Frontal cortex (tissue), 4 donors: ENCODE measurements around the gene ARL13A. TPM values are rescaled to one million over a fixed set of nuclear protein-coding genes. Genes with fewer than 3 reads are reported as not detected.
"Not testable (repeated sequence)": the region's sequence is repeated elsewhere in the genome, so short reads cannot be mapped to it uniquely, and the experiment has no call there.

Experiments used
- DNase-seq, 2 donors: peaks; one replicate each; pipeline ENCODE4 v3.0.0; 2012; ENCODE audit warnings: low spot score in 2 of 2
- FAIRE-seq: peaks from 2 replicates; lab custom pipeline; 2012; peaks lifted over from hg19 to GRCh38; lab: Jason Lieb, UNC
- total RNA-seq: library from RNA; depleted of rRNA; stranded (reverse); fragments of >200 nt; gene quantifications from one replicate; pipeline ENCODE4 v1.2.3, GENCODE V29; 2014
- donor health status: control.
- donor health status: control.
- donor health status: control.

ARL13A gene
- total RNA-seq, 1 donor from 2014 or later, result not detected

DNA sequence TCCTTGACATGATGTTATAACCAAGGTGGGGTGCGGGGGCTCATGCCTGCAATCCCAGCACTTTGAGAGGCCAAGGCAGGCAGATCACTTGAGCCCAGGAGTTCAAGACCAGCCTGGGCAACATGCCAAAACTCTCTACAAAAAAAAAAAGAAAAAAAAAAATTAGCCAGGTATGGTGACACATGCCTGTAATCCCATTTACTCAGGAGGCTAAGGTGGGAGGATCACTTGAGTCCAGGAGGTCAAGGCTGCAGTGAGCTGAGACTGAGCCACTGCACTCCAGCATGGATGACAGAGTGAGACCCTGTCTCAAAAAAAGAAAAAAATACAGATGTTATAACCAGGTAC, 12.0 kb downstream of the ARL13A start:
- not testable (repeated sequence) for FAIRE-seq, DNase-seq

DNA sequence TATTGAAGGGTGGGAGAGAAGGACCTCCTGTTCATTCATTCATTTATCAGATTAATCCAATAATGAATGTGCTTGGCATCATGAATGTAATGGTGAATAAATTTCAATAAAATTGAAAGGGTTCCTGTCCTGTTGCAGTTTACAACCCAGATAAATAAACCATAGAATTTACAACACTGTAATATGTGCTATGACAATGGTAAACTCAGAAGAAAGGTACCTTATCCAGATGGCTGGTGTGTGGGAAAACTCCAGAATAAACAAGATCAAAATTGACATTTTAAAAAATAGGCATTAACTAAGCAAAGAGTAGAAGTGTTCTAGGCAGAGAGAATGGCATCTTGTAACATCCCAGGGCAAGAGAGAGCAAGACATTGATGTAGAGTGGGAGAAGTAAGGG, 15.3 kb downstream of the ARL13A start:
- DNase-seq, result no peak
- FAIRE-seq, result no peak

DNA sequence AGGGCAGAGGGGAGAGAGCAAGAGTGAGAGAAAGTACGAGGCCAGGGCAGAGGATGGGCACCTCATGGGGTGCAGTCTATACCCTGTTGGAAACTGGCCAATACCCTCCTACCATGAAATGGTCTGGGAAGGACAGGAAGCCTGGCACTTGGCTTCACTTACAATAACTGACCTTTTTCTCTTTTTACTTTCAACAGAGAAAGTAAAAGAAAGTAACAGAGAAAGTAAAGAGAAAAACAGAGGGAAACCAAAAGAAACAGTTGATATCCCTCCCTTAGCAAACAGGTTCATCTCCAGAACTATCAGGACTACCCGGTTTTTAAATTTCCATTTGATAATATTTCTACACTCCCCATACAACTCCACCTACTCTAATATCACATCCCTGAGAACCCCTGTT, 20.6 kb downstream of the ARL13A start:
- DNase-seq, result no peak
- no peak for FAIRE-seq

DNA sequence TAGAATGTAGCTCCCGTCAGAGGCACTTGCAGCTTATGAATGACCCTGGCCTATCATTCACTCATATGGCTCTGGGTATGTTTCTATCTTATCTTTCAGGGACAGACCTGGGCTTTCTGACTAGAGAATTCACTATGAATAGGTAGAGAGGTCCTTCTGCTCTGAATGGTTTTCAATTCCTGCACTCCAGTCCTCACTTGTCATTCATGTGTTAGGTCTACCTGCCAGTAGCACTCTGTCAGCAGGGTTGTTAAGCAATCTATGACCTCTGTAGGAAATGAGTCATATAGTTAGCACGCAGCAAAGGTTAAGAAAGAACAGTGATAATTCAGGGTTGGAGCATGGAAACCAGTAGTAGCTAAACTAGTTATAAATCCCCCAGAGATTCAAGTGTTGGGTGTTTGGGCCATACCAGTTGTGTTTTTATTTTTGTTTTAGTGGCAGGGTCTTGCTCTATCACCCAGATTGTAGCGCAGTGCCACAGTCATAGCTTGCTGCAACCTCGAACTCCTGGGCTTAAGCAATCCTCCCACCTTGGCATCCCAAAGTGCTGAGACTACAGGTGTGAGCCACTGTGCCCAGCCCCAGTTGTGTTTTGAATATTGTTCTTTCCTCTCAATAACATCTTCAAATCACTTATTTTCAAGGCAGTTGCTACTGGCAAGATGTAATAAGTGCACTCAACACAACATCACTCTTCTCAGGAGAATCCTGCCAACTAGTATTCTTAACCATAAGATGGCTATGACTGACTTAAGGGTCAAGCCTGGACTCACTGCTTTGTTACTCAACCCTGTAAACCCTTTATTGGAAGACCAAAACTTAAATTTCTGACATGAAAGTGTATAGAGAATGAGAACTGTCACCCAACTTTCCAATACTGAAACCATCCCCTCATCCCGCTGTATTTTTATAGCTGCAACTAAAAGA, 25.1 kb downstream of the ARL13A start:
- DNase-seq (no peak), FAIRE-seq (no peak)

DNA sequence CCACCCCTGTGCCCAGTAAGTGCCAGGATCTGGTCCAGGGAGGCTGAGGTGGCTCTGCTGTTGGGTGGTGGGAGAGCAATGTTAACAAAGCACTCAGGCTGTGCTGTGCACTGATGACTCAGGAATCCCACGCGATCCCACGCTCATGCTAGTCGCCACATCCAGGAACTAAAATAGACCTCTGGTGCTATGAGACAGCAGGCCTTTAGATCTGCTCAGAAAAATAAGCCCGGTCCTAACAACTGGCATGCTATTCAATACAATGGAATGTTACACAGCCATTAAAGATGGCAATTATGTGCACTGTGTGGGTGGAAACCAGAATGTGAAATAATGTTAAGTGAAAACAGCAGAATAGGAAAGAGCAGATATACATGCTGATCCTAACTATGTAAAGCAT, 26.0 kb downstream of the ARL13A start:
- FAIRE-seq (no peak), DNase-seq (peak in 1 of 2 donors; percentile 7)

DNA sequence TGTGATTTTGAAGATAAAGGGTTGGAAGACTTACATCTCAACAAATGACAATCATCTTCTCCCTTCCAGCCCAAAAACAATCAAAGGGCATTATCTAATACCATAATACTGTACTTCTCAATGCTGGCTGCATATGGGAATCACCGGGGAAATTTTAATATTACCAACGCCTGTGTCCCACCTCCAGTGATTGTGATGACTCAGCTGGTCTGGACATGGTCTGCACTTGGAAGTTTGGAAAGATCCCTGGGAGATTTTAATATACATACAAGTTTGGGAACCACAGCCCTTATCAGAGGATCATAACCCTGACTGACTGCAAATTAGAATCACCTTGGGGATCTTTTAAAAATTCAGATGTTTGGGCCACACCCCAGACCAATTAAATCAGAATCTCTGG, 29.9 kb downstream of the ARL13A start:
- DNase-seq, result no peak
- no peak for FAIRE-seq

DNA sequence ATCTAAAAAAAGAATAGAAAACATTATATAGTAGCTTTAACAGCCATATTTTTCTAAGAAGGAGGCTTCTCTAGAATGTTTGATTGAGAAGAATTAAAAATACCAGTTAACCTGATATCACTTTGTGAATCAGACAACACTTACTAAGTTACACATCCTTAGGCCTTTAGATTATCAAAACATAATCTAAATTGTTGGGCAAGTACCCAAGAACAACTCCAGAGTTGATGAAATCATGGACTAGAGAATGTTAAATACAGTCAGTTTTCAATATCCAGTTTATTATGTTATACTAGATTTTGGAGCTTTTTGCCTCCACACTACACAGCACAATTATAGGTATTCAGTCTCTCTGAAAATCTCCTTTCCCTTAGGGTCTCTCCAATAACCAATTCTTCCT, 39.6 kb downstream of the ARL13A start:
- FAIRE-seq (no peak), DNase-seq (no peak)

DNA sequence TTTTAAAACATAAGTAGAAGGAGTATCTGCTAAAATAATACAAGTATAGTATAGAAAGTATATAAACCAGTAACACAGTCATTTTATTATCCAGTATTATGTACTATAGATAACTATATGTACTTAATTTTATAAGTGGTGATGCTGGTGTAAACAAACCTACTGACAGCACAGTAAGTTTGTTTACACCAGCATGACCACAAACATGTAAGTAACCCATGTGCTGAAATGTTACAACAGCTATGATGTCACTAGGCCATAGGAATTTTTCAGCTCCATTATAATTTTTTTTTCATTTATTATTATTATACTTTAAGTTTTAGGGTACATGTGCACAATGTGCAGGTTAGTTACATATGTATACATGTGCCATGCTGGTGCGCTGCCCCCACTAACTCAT, 42.5 kb downstream of the ARL13A start:
- not testable (repeated sequence) for FAIRE-seq

DNA sequence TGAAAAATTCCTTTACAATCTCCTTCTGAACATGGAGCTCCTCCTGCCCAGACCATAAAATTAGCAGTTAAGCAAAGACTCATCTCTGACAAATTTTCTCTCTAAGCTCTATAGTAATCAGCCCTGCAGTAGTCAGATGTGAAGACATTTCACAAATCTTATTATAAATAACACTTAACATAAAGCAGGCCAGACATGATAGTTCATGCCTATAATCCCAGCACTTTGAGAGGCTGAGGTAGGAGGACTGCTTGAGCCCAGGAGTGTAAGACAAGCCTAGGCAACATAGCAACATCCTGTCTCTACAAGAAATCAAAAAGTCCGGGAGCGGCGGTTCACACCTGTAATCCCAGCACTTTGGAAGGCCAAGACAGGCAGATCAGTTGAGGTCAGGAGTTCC, 52.5 kb downstream of the ARL13A start:
- DNase-seq (no peak), FAIRE-seq (no peak)

More for the DNA sequence above, 42.5 kb downstream of the ARL13A start:
- not testable (repeated sequence) for DNase-seq

DNA sequence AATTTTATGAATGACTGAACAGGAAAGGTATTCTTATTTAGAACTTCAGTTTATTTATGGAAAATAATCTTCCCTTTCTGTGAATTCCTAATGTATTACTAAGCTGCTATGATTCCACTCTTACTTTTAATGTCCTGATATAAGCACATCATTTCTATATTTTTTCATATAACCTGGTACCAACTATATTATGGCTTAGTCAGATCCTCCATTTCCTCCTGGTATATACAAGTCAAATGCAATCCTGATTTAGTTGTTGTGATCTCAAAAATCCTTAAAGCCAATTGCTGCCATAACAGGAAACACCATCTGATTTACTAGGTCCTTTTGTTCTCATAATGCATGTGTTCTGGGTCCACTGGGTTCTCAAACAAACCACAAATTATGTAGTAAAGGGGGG, 55.6 kb downstream of the ARL13A start:
- FAIRE-seq, result no peak
- DNase-seq, result no peak

DNA sequence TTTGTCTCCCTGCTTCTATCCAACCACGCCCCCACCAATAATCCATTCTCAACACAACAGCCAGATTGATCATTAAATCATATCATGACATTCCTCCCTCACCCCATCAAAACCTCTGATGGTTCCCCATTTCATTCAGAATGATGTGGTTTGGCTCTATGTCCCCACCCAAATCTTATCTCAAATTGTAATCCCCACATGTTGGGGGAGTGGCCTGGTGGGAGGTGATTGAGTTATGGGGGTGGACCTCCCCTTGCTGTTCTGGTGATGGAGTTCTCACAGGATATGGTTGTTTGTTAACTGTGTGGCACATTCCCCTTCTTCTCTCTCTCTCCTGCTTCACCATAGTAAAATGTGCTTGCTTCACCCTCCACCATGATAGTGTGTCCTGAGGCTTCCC, 59.1 kb downstream of the ARL13A start:
- DNase-seq (no peak), FAIRE-seq (no peak)

DNA sequence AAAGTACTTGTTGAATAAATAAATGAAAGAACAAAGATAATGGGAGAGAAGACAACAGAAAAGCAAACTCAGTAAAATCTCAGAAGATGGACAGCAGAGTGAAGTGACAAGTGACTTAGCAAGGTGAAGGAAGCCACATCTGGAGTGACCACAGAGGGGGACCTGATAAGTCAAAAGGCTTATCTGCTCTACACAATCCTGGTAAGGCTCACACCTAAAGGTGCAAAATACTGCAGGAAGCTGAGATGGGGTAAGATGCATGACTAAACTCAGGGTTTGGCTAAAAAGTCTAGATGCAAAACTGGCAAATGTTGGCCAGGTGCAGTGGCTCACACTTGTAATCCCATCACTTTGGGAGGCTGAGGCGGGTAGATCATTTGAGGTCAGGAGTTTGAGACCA, 60.2 kb downstream of the ARL13A start:
- no peak for DNase-seq
- no peak for FAIRE-seq

DNA sequence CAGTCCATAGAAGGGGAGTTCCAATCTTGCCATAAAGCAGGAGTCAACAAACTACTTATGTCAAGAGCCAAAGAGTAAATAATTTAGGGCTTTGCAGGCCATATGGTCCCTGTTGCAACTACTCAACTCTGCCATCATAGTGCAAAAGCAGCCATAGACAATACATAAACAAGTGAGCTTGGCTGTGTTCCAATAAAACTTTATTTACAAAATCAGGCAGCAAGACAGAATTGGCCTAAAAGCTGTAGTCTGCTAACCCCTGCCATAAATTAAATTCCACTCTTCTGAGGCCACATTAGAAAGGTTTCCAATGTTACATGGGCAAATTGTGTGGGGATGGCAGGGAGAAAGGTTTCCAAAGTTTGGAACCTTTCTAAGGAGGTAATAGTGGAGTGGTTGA, 67.7 kb downstream of the ARL13A start:
- DNase-seq, result no peak
- no peak for FAIRE-seq

DNA sequence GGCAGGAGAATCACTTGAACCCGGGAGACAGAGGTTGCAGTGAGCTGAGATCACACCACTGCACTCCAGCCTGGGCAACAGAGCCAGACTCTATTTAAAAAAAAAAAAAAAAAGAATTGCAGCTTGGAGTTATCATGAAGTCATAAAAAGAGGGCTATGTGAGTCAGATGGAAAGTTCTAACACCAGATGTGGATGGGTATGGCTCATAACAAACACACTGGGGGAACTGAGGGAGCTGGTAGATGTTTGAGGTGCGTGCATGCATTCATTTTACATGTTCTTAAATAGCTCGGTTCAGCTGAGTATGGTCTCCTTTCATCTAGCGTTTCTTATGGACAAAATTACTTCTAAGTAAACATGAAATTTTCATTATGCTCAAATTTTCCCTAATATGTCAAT, 70.7 kb downstream of the ARL13A start:
- FAIRE-seq (no peak), DNase-seq (no peak)

Other genes with a start within 250 kb of the ARL13A start
- 3.3 TPM for gene SYTL4, start 237.6 kb upstream of the ARL13A start, total RNA-seq
- 13.5 TPM for gene CSTF2, start 149.3 kb upstream of the ARL13A start, total RNA-seq
- not detected for gene NOX1, start 95.3 kb upstream of the ARL13A start, total RNA-seq
- not detected for gene XKRX, start 40.8 kb upstream of the ARL13A start, total RNA-seq
- 7.7 TPM for gene TRMT2B, start 82.4 kb downstream of the ARL13A start, total RNA-seq
- 98.2 TPM for gene TMEM35A, start 109.2 kb downstream of the ARL13A start, total RNA-seq
- gene CENPI, start 128.5 kb downstream of the ARL13A start, total RNA-seq, result 7.7 TPM